Measurements from ENCODE around the gene SLC7A6.
A peak's percentile ranks its signal among the peaks of the same experiment; 100 is the strongest.

SLC7A6 gene

DNA sequence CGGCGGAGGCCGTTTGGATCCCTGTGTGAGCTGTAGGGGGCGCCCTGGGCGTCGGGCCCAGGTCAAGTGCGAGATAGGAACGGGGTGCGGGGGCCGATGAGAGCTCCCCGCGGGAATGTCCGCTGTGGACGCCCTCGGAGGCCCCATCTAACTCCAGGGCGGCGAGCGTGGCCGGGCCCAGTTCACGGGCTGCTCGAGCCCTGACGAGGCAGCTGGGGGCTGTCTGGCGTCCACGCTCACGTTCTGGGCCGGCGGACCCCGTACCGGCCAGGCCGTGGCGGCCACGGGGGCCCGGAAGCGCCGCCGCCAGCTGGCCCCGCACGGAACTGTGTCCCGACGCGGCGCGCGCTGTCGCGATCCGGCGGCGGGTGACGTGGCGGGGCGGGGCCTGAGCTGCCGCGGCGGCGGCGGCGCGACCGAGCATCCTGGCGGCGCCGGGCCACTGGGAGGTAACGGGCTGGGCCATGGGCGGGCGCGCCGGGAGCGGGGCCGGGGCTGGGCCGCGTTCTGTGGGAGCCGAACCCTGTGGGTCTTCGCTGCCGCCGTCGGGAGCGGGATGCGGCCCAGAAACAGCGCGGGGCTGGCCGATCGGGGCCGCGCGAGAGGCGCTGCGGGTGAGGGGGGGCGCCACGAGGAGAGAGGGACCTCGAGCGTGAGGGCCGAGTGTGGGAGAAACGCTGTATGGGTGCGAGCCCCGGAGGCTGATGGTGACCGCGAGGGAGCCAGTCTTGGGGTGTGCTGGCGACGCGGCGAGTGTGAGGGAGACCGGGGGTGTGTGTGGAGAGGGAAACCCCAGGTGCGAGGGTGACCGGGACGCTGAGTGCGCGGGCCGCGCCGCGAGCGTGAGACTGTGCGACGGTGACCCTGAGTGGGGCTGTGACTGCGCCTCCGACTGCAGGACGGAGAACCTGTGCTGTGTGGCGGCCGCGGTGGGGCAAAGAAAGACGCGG lies at the start of gene SLC7A6:
Gene SLC7A6, plus strand, starts transcription at position 399 of the 950 bp plus-strand sequence. CDS start 10,201 bp downstream, outside the sequence.
- FAIRE-seq (peak; percentile 40), DNase-seq (ENCODE audit: low spot score) (peak; percentile 92)

DNA sequence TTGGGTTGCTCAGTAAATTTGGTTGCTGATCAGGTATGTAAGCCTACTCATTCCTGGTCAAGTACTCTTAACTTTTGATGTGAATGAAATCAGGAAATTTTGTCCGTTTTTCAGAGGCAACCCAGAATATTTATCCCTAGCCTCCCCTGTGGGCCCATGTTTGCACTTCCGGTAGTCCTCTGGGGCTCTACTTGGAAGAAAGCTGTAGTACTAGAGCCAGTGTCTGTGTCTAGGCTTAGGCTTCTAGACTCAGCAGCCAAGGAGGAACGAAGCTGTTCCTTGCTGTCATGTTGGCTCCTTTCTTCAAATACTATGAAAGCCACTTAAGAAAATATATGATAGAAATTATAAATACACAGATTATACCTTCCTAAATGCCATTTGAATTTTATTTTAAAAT lies 49.6 kb upstream of the SLC7A6 start:
- FAIRE-seq (no peak), DNase-seq (ENCODE audit: low spot score) (no peak)

DNA sequence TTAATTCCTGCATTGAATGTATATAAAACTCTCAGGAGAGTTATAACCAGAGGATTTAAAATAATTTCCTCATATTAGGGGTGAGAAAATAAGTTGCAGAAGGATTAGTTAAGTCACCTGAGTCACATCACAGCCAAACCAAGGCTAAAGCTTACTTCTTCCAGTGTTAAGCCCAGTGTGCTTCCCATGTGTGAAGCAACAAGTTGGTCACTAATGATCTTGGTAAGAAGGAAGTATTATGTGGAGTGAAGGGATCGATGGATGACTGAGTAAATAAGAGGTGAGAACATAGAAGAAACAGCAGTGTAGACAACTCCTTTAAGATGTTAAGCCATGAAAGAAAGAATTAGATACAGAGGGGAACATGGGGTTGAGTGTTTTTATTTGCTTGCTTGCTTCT lies 49.0 kb upstream of the SLC7A6 start:
- FAIRE-seq = no peak
- no peak for DNase-seq (ENCODE audit: low spot score)

DNA sequence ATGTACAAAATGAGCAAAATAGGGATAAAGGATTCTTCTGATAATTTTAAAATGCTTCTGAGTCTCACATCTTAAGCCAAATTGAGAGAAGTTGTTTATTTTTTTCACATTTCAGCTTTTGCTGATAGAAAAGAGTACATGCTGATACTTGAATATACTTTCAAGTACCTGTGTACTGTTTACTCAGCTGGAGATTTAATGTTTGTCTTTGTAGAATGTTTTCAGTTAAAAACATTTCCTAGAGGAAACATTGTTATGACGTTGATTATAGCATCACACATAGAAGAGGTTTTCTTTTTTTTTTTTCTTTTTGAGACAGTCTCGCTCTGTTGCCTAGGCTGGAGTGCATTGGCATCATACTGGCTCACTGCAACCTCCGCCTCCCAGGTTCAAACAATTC lies 48.1 kb upstream of the SLC7A6 start:
- DNase-seq (ENCODE audit: low spot score) (no peak), FAIRE-seq (no peak)

DNA sequence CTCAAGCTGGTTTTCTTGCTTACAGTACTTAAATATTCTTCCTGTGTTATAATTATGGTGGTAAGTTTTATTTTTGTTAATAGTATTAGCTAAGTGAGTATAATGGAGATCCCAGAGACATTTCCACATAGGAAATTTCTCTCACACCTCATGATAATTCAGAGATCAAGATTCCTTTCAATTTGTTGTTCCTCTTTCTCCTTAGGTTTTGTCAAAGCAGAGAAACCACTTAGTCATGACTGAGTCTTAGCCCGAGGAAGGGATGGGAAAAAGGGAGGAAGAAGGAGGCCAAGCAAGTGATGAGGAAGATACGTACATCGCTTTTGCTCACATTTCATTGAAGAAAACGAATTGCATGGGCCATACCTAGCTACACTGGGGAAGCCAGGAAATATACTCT lies 46.8 kb upstream of the SLC7A6 start:
- FAIRE-seq (no peak), DNase-seq (ENCODE audit: low spot score) (no peak)

DNA sequence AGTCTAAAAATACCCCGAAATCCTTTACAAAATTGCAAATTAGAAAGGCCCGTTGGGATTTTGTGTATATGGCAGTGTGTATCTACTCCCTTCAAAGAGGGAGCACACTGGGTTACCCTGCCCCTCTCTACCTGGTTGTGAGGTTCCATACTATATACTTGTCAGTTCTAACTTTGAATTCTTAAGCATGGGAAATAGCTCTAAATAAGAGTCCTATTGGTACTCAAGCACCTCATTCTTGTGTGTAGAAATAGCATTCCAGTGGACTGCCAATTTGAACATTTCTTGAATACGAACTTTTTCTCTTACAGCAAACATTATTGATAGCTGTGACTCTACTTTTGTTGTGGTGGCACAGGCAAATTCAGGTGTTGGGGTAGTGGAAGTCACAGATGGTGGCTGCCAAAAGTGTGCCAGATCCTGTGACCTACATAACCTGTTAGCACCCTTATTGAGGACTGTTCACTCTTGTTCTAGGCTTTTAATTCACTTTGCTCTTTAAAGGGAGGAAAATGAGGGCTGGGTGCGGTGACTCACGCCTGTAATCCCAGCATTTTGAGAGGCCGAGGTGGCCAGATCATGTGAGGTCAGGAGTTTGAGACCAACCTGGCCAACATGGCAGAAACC lies 44.5 kb upstream of the SLC7A6 start:
- FAIRE-seq (no peak), DNase-seq (ENCODE audit: low spot score) (no peak)

DNA sequence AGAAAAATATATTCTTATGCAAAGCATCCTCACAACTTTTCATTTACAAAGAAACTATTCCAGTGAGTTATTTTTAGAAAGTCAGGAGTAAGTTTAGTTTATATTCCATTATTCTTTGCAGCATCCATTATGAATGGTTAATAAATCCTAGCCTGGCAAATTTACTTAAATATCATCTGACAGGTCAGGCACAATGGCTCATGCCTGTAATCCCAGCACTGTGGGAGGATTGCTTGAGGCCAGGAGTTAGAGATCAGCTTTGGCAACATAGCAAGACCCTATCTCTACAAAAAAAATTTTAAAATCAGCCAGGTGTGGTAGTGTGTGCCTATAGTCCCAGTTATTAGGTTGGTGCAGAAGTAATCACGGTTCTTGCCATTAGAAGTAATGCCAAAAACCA lies 41.3 kb upstream of the SLC7A6 start:
- FAIRE-seq = no peak
- no peak for DNase-seq (ENCODE audit: low spot score)

DNA sequence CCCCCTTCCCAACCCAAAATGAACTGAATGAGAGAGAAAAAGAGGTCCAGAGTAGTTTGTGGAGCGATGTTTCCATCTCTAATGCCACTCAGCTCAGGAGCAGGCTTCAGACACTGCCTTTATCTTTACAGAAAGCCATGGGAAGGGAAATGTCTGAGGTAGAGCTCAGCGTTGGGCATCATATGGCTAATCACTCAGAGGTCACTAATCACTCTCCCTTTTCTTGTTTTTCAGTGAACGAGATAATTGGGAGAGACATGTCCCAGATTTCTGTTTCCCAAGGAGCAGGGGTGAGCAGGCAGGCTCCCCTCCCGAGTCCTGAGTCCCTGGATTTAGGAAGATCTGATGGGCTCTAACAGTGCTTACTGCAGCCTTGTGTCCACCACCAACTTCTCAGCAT lies 38.2 kb upstream of the SLC7A6 start:
- FAIRE-seq (no peak), DNase-seq (ENCODE audit: low spot score) (no peak)

DNA sequence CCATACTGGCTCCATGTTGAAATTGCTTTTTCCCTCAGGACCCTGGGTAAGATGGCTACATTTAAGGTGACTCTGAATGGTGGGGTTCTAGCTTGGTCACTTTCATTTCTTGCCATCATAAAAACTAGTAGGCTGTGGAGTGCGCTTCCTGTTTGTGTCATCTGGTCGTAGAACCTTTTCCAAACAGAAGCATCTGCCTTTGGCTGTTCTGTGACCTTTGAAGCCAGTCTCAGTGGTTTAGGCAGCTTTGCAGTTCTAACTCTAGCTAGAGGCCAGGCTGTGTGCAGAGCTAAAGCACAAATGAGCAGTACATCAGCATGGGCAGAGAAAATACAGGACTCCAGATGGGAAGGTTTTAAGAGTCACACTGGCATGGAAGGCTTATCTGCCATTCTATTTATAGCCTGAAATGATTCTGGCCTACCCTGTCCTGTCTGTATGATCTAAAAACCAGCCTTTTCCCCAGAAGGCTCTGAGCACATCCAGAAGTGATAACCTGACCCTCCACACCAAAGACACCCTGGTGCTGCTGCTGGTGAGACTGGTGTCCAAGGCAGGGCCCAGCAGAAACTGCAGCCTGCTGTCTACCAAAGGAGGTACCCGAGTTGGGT lies 37.0 kb upstream of the SLC7A6 start:
- DNase-seq (ENCODE audit: low spot score) (no peak), FAIRE-seq (no peak)

DNA sequence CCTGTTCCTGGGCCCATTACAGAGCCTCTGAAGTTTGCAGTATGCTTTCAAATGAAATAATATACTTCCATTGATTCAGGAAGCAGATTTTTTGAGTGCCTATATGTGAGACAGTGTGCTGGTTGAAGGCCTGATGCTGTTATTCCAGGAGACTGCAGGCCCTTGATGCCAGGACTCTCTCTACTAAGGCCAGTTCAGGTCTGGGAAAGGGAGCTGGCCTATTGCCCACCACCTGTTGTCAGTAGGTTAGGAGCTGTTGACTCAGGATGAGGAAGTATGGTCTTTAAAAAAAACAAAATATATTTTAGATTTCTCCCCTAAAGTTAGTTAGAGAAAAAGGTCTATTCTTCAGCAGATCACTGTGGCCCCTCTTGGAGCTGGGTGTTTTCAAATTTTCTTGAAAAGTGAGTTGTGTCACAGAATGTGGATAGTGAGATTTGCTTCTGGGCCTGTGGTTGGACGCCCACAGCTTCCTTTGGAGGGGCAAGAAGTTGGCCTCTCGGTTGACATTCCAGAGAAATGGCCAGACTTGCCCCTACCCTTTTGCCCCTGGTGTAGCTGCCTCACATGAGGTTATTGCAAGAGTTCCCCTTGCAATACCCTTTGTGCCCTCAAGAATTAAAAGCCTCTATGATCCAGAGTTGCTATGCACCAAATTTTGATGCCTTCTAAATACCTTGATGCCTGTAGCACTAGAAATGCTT lies 36.3 kb upstream of the SLC7A6 start:
- no peak for FAIRE-seq

DNA sequence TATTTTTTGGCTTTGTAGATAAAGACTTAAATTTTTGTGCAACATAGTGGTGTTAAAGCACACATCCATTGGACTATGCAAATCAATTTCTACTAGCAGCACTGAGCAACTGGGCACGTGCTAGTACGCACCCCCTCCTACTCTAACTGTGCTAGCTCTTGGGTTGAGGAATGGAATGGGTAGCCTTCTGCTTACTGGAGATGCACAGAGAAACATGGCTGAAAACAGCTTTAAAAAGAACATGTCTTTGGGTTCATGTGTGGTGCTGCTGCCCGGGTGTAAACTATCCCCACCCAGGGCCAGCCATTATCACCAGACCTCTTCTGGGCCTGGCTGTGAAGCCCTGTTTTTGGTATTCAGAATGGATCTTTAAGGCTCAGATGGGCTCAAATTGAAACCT lies 35.7 kb upstream of the SLC7A6 start:
- no peak for DNase-seq (ENCODE audit: low spot score)
- FAIRE-seq = no peak

More for the DNA sequence above, 36.3 kb upstream of the SLC7A6 start:
- no peak for DNase-seq (ENCODE audit: low spot score)

DNA sequence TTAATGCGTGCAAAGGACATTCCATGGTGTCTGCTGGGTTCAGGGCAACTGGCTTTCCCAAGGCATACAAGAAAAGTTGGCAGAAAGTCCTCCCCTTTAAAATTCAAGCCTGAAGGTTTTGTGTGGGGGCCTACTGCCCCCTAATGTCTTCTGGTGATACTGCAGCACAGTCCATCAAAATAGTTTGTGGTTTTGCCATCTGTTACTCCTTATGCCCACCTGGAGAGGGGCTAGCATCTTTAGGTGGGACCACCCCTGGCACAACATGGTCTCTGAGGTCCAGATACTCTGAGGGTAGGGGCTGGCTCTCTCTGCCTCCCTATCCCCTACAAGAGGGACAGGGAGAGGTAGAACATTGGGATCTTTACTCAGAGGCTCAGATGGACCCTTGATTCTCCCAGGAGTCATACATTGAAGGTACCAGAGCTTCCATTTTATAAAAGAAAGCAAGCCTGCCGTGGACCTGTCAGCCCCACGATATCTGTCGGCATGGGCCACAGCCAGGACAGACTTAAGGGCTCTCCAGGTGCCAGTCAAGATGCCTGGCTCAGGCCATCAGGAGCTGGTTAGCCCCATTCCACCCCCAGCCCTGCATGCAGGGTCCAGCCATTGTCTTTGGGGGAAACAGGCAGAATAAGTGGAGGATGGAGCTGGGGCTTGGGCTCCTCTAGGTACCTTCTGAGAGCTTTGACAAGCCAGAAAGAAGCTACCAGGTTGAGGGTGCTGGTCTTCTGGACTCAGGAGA lies 34.7 kb upstream of the SLC7A6 start:
- FAIRE-seq = no peak
- DNase-seq (ENCODE audit: low spot score) = peak; percentile 66

DNA sequence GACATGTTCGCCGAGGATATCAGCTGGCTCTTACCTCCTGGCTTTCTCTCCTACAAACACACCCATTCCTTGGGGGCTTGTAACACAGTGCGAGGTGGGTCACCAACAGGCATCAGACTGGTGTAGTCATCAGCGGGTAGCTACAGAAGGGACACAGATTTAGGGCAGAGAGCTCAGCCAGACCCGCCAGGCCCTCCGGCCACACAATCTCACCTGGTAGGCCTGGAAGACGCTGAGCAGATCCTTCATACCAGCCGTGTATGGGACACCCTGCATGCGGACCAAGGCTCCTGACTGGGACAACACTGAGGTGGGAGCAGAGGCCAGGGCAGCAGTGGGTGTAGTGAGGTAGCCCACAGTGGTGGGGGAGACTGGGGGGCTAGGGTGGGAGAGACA lies 34.2 kb upstream of the SLC7A6 start:
- FAIRE-seq (peak; percentile 56), DNase-seq (ENCODE audit: low spot score) (no peak)

DNA sequence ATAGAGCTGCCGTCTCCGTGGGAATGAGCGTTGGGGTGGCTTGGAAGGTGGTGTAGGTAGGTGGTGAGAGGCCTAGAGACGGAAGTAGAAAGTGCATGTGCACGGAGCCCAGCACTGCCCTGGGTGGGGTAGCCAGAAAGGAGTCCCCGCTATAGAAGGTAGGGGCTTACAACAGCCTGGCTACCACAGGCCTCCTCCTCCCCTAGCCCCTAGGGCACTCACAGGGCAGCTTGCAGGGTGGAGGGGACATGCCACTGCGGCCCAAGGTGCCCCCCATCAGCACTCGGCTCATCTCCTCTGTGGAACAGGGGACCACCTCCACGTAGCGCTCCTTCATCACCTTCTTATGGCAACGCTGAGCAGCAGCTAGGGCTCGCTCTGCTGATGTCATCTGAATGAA lies 33.4 kb upstream of the SLC7A6 start:
- no peak for FAIRE-seq
- no peak for DNase-seq (ENCODE audit: low spot score)

DNA sequence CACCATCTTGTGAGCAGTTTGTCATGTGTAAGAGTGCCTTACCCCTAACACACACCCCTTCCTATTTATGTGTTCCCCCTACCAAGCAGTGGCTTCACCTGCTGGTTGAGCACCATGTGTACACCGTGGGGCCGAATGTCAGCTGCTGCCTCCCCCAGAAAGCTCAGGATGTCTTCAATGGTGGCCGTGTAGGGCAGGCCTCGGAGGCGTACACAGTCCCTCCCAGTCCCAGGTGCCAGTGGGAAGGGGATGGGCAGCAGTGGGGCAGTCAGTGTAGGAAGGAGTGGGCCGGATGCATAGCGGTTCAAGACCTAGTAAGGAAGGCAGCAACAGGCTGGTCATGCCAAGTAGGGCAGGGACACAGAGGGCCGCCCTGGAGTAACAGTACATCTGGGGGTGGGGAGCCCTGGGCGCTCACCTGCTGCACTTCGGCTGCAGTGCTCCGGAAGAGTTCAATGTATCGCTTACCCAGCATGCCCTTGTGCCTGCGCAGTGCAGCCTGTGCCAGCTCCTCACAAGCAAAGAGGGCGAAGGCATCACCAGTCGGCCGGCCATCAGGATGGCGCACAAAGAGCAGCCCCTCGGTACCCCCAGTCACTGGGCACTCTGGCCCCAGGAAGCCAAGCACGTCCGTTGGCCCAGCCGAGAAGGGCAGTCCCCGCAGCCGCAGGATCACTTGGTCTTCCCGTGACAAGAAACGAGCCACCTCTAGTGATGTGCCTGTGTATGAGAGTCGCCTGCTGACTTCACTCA lies 32.8 kb upstream of the SLC7A6 start:
- DNase-seq (ENCODE audit: low spot score) = no peak
- no peak for FAIRE-seq

DNA sequence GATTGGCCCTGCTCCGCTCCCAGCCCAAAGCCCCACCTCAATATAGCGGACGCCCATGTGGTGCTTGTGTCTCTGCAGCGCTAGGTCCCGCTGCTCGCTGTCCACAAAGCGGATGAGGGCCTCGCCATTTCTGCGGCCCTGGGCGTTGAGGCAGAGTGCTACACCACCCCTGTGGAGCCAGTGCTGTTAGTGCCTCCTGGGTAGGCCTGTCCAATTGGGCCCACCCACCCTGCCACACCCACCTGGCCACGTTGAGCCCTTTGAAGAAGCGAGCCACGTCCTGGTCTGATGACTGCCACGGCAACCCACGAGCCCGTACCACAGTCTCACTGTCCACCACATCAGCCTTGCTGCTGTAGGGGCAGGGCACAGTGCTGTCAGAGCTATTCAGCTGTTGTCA lies 32.0 kb upstream of the SLC7A6 start:
- no peak for FAIRE-seq

DNA sequence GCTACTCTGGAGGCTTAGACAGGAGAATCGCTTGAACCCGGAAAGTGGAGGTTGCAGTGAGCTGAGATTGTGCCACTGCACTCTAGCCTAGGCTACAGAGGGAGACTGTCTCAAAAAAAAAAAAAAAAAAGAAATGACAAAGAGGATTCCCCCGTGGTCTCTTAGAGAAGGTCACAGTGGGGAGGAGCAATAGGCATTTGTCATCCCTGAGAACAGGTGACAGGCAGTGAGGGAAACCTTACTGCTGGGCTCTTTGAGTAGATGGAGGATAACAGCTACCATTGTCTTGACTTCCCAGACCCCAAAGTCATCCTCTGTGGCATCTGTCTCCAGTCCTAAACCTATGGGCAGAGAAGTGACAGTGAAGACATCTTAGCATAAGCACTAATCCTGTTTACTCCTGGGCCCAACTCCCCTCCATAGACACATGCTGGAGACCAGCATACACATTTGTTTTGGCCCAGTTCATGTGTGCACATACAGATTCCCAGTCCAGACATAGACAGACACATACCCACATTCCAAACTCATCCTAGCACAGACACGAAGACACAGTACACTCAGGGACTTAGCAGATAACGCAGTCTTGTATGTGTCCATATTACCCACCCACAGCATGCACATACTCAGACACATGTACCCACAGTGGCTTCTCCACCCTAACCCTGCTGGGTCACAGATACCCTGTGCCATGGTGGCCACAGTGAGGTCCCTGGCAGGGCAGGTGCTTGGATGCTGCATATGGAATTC lies 31.1 kb upstream of the SLC7A6 start:
- no peak for FAIRE-seq
- no peak for DNase-seq (ENCODE audit: low spot score)

More for the DNA sequence above, 32.0 kb upstream of the SLC7A6 start:
- no peak for DNase-seq (ENCODE audit: low spot score)

DNA sequence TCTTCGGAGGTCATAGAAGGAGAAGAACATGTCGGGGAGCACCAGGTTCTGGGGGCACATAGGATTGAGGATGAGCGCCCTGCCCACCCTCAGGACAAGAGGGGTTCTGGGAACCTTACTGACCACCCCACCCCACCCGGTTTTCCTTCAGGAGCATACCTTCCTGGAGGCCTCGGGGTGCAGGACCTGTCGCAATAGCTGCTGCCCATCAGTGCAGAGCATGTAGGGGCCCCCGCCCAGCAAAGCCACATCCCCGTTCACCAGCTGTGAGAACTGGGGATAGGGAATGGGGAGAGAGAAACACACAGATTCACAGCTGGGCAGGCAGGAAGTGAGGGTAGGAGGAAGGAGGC lies 30.5 kb upstream of the SLC7A6 start:
- no peak for DNase-seq (ENCODE audit: low spot score)
- no peak for FAIRE-seq

Measured in urothelium cell line (cell line).